ENCODE measurements around the gene HMGA1.

DNA sequence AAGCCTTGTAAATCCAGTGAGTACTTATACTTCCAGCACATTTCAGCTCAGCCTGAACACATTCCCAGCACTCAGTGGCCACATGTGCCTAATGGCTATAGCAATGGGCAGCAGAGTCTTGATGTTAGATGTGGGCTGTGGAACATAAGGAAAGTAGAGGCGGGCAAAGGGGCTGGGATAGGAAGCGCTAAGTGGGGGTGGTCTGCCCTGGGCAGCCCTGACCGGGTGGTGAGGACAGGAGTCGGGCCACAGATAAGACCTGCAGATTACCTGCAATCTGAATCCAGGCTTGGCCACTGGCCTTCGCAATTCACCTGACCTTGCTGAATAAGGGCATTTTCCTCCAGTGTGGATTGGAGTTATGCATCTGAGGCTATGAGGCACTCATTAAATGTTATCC is 11.1 kb upstream of the HMGA1 start:
- no peak for TF ChIP-seq CTCF (conservative IDR thresholded peaks at IDR 0.05; ENCODE audit: low read depth in 2 of 2)
- TF ChIP-seq EZH2 (IDR thresholded peaks at IDR 0.05; ENCODE audit: low read depth, unreplicated experiment) = no peak
- no peak for TF ChIP-seq JUNB (IDR thresholded peaks at IDR 0.05; ENCODE audit: unreplicated experiment)
